ENCODE data around the gene ACE. TPM values are rescaled to one million over a fixed set of nuclear protein-coding genes. Genes with fewer than 3 reads are reported as not detected.

The ACE gene
- total RNA-seq, 3 donors from 2014 or later (not counting 1 experiment from before 2014, with no cell fraction given) = 0.86 to 1.2 (median 1.0) TPM

DNA sequence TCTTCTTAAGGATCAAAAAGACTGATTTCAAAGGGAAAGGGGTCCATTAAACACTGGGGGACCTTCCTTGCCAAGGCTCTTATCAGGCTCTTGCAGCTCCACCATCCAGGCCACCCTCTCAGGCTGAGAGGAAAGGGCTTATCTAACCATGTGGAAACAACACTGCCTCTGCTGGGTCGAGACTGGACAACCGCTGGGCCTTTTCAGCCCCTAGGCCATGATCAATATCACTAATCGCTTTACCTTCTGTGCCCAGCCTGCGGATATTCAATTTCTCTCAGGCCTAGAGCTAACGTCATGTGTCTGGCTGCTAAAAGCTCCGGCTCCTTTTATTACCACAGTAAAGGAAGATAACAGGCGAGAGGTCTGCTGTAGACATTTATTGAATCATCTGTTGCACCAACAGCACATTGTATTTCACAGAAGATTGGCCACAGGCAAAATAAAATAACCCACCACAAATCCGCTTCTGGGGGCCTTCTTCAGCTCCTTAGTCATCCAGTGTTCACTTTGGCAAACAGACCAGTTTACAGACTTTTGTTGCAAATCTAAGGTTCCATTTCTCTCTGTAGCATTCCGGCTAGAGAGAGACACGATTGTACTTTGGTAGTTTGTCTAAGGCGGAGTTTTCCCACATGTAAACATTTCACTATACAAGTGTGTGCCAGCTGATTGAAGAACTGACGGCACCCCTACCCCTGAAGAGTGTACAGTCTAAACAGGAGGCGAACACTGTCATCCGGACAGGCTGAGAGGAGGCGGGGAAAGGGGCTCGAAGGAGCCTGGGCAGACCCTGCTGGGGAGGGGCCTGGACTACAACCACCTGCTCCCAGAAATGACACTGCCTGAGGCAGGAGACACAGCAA is 44.7 kb upstream of the ACE start:
- H3K4me1 Mint-ChIP-seq = peaks cover 6 to 25% of the 10 kb centered on the region in 2 donors
- peaks cover 45% of the 10 kb centered on the region for H3K4me1 ChIP-seq (ENCODE audit: control insufficient read depth, insufficient read depth, low read length)

DNA sequence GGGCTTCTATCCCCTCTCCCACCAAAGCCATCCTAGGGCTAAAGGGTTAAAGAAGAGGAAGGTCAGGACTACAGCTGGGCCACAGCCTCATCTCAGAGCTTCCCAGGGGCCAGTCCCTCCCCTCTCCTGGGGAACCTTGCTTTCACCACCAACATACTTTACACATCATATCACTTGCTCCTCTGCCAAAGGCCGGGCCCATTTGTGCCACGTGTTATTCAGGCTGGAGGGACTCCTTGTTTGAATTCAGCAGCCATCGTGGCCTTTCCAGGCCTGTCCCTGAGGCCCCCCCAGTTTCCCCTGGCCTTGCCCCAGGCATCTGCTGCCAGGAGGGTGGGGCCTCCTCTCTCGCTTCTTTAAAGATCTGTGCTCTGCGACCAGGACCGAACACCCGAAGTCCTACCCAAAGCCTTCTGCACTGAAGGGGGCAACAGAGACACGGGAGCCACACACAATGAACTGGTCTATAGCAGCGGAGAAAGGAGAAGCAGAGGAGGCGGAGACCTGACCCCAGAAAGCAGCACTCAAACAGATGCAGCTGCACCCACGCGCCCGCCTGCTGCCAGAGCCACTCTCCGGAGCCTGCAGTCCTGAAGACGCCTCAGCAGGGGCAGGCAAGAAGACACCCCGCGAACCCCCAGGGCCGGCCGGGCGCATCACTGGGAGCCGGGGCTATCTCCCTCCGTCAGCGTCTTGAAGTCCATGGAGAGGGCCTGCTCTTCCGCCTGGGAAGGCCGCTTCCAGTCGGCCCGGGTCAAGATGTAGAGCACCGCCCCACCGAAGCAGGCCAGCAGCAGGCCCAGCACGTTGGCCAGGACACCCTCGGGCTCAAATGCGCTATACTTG is 42.9 kb upstream of the ACE start:
- Histone ChIP-seq H3K4me1 (ENCODE audit: control insufficient read depth, insufficient read depth, low read length) (peaks cover 49% of the 10 kb centered on the region), H3K27me3 (ENCODE audit: control insufficient read depth, insufficient read depth, low read length) (no peaks in the 10 kb centered on the region), H3K4me3 (ENCODE audit: low read length) (no peak overlapping the region), H3K9me3 (ENCODE audit: control insufficient read depth, insufficient read depth, low read length) (no peaks in the 10 kb centered on the region), H3K36me3 (ENCODE audit: control insufficient read depth, insufficient read depth, low read length) (peaks cover 3% of the 10 kb centered on the region), H3K27ac (ENCODE audit: low read length) (peak overlapping the region; percentile 34)
- Mint-ChIP-seq H3K27me3 (ENCODE audit: low read depth in 2 of 2) (no peaks in the 10 kb centered on the region), H3K27ac (peak overlapping the region; percentile 41 to 85), H3K4me3 (no peak overlapping the region), H3K9me3 (no peaks in the 10 kb centered on the region), H3K4me1 (peaks cover 6 to 29% of the 10 kb centered on the region in 2 donors), H3K36me3 (no peaks in the 10 kb centered on the region)
- intact Hi-C loops (cut with micrococcal nuclease) = no loop called here
- TF ChIP-seq, protein P1, sequence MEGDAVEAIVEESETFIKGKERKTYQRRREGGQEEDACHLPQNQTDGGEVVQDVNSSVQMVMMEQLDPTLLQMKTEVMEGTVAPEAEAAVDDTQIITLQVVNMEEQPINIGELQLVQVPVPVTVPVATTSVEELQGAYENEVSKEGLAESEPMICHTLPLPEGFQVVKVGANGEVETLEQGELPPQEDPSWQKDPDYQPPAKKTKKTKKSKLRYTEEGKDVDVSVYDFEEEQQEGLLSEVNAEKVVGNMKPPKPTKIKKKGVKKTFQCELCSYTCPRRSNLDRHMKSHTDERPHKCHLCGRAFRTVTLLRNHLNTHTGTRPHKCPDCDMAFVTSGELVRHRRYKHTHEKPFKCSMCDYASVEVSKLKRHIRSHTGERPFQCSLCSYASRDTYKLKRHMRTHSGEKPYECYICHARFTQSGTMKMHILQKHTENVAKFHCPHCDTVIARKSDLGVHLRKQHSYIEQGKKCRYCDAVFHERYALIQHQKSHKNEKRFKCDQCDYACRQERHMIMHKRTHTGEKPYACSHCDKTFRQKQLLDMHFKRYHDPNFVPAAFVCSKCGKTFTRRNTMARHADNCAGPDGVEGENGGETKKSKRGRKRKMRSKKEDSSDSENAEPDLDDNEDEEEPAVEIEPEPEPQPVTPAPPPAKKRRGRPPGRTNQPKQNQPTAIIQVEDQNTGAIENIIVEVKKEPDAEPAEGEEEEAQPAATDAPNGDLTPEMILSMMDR (IDR thresholded peaks at IDR 0.05) = no peak
- no peak for ATAC-seq
- WGBS (ENCODE audit: insufficient coverage) = 69% methylated on average over 32 of the region's 32 CpGs
- DNase-seq = no peak

More for the DNA sequence above, 44.7 kb upstream of the ACE start:
- H3K27me3 ChIP-seq (ENCODE audit: control insufficient read depth, insufficient read depth, low read length) = no peaks in the 10 kb centered on the region
- 86% methylated on average over 16 of the region's 16 CpGs for WGBS (ENCODE audit: insufficient coverage)
- peaks cover 3% of the 10 kb centered on the region for H3K36me3 ChIP-seq (ENCODE audit: control insufficient read depth, insufficient read depth, low read length)
- H3K9me3 Mint-ChIP-seq = no peaks in the 10 kb centered on the region
- no peaks in the 10 kb centered on the region for H3K27me3 Mint-ChIP-seq (ENCODE audit: low read depth in 2 of 2)
- intact Hi-C loops (cut with micrococcal nuclease) = no loop called here
- DNase-seq (no peak), ATAC-seq (no peak)
- no peaks in the 10 kb centered on the region for H3K9me3 ChIP-seq (ENCODE audit: control insufficient read depth, insufficient read depth, low read length)
- H3K4me3 Mint-ChIP-seq = no peak overlapping the region
- no peak overlapping the region for H3K27ac Mint-ChIP-seq
- no peak overlapping the region for H3K27ac ChIP-seq (ENCODE audit: low read length)
- TF ChIP-seq, protein P1 (IDR thresholded peaks at IDR 0.05) = no peak
- H3K4me3 ChIP-seq (ENCODE audit: low read length) = no peak overlapping the region
- no peaks in the 10 kb centered on the region for H3K36me3 Mint-ChIP-seq

DNA sequence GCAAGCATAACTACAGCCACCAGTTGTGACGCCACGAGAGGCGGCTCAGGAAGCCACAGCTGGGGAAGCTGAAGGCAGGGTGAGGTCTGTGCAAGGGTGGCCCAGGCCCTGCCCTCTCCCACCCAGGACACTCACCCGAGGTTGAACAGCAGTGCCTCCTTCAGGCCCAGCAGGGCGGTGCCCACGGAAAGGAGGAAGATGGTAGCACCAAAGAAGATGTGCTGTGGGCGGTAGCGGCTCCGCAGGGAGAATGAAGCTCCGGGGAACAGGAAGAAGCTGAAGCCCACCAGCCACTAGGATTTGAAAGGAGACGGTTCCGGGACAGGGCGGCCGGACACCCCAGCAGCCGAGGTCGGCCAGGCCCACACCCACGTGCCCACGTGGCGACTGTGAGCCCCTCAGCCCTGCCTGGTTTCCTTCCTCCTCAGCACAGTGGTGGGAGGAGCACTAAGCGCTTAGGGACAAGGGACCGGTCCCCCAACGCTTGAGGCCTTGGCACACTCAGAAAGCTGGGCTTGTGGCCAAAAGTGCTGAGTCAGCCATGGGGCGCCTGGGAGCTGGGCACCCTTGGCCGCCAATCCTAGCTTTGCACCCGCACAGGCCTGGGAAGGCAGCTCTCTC is 41.8 kb upstream of the ACE start:
- peak overlapping the region; percentile 34 for H3K27ac ChIP-seq (ENCODE audit: low read length)
- H3K36me3 ChIP-seq (ENCODE audit: control insufficient read depth, insufficient read depth, low read length) = peaks cover 3% of the 10 kb centered on the region
- no peaks in the 10 kb centered on the region for H3K27me3 ChIP-seq (ENCODE audit: control insufficient read depth, insufficient read depth, low read length)
- no peak overlapping the region for H3K4me3 ChIP-seq (ENCODE audit: low read length)
- Mint-ChIP-seq H3K36me3 (no peaks in the 10 kb centered on the region), H3K4me3 (peak overlapping the region; percentile 84), H3K9me3 (no peaks in the 10 kb centered on the region), H3K27me3 (ENCODE audit: low read depth in 2 of 2) (no peaks in the 10 kb centered on the region), H3K4me1 (peaks cover 14 to 40% of the 10 kb centered on the region in 2 donors), H3K27ac (peak overlapping the region; percentile 77 to 85)
- 27% methylated on average over 25 of the region's 25 CpGs for WGBS (ENCODE audit: insufficient coverage)
- H3K9me3 ChIP-seq (ENCODE audit: control insufficient read depth, insufficient read depth, low read length) = no peaks in the 10 kb centered on the region
- H3K4me1 ChIP-seq (ENCODE audit: control insufficient read depth, insufficient read depth, low read length) = peaks cover 60% of the 10 kb centered on the region
- intact Hi-C loops (cut with micrococcal nuclease) = no loop called here
- ATAC-seq (peak; percentile 90 to 97 (median 95)), DNase-seq (peak; percentile 51 to 76)
- TF ChIP-seq, protein P1 (IDR thresholded peaks at IDR 0.05) = peak; percentile 39

Data from natural killer cell (primary cell).